Smooth muscle cell (in vitro differentiated cells): ENCODE results near the gene TGFBR3L. TPM values are rescaled to one million over a fixed set of nuclear protein-coding genes. Genes with fewer than 3 reads are reported as not detected.

Source experiments
- DNase-seq: peaks from one replicate; lab custom pipeline; 2025; ENCODE audit not compliant: unreplicated experiment; lab: John Stamatoyannopoulos, UW
- H2AFZ ChIP-seq: fragments of 200-600 bp; sonication (generic); 2 replicates; pipeline ENCODE4 v1.6.0; 2016; ENCODE audit warnings: antibody characterized with exemption, low read depth, mild to moderate bottlenecking
- H3F3A ChIP-seq: fragments of 200-600 bp; sonication (generic); 2 replicates; pipeline ENCODE4 v1.6.0; 2017; ENCODE audit warnings: antibody characterized with exemption, low read depth
- H3K27ac ChIP-seq: fragments of 200-600 bp; sonication (generic); 2 replicates; pipeline ENCODE4 v1.5.1; 2016; ENCODE audit warnings: low read depth, mild to moderate bottlenecking
- H3K27me3 ChIP-seq: fragments of 200-600 bp; sonication (generic); 2 replicates; pipeline ENCODE4 v1.6.1; 2016; ENCODE audit warnings: low read depth, mild to moderate bottlenecking
- H3K36me3 ChIP-seq: fragments of 200-600 bp; sonication (generic); 2 replicates; pipeline ENCODE4 v1.5.1; 2016; ENCODE audit warnings: low read depth
- H3K4me1 ChIP-seq: fragments of 200-600 bp; sonication (generic); 2 replicates; pipeline ENCODE4 v1.5.1; 2016; ENCODE audit warnings: low read depth
- H3K4me2 ChIP-seq: fragments of 200-600 bp; sonication (generic); 2 replicates; pipeline ENCODE4 v1.6.0; 2016; ENCODE audit warnings: mild to moderate bottlenecking
- H3K4me3 ChIP-seq: fragments of 200-600 bp; sonication (generic); 2 replicates; pipeline ENCODE4 v1.5.1; 2016; ENCODE audit warnings: mild to moderate bottlenecking
- H3K79me2 ChIP-seq: fragments of 200-600 bp; sonication (generic); 2 replicates; pipeline ENCODE4 v1.6.0; 2016; ENCODE audit warnings: low read depth, mild to moderate bottlenecking
- H3K9ac ChIP-seq: fragments of 200-600 bp; sonication (generic); 2 replicates; pipeline ENCODE4 v1.6.0; 2016; ENCODE audit warnings: low read depth
- H3K9me3 ChIP-seq: fragments of 200-600 bp; sonication (generic); replicated peaks from 2 replicates; pipeline ENCODE4 v1.5.1; 2016; ENCODE audit warnings: low read depth
- H4K20me1 ChIP-seq: fragments of 200-600 bp; sonication (generic); 2 replicates; pipeline ENCODE4 v1.6.0; 2016; ENCODE audit warnings: low read depth
- CTCF ChIP-seq: fragments of 200-600 bp; sonication (generic); IDR thresholded peaks from 2 replicates; pipeline ENCODE4 v1.5.1; 2017; ENCODE audit warnings: borderline replicate concordance, mild to moderate bottlenecking, antibody characterized with exemption; ENCODE audit not compliant: insufficient read depth, poor library complexity, severe bottlenecking
- WGBS: methylation state at CpG from one replicate; pipeline ENCODE4 v1.1.7; 2016; ENCODE audit warnings: low lambda C conversion rate; 5-methylcytosine and 5-hydroxymethylcytosine counted together
- polyA plus RNA-seq: library from polyadenylated mRNA; unstranded; fragments of >200 nt; fragmentation: Nextera tagmentation; extraction: Ambion mirVana; gene quantifications from 2 replicates; pipeline ENCODE4 v1.2.1, GENCODE V29; 2016
- total RNA-seq: library from RNA; depleted of rRNA; stranded (reverse); fragments of >200 nt; gene quantifications from 2 replicates; pipeline ENCODE4 v1.2.3, GENCODE V29; 2014

The TGFBR3L gene
- total and polyA plus RNA-seq, 2 experiments from 2014 or later, result 20.7 to 46.6 TPM

GRCh38 chr19:7918615-7919421, 4.2 kb downstream of the TGFBR3L start:
- Histone ChIP-seq H3K4me1 (peaks cover 15% of the 10 kb centered on the region), H3K9me3 (no peaks in the 10 kb centered on the region), H3K4me3 (no peak overlapping the region), H3F3A (peaks cover 7% of the 10 kb centered on the region), H4K20me1 (peaks cover 6% of the 10 kb centered on the region), H2AFZ (no peak overlapping the region), H3K27ac (no peak overlapping the region), H3K36me3 (no peaks in the 10 kb centered on the region), H3K4me2 (peak overlapping the region; percentile 98), H3K27me3 (no peaks in the 10 kb centered on the region), H3K79me2 (no peaks in the 10 kb centered on the region), H3K9ac (no peak overlapping the region)
- no peak for TF ChIP-seq CTCF
- WGBS, result 92% methylated on average over 36 of the region's 42 CpGs
- DNase-seq, result no peak

- Histone ChIP-seq H3K27me3 (no peaks in the 10 kb centered on the region), H4K20me1 (peaks cover 10% of the 10 kb centered on the region), H3K4me3 (peak within 1 kb of the TSS; percentile 94), H3K79me2 (no peaks in the 10 kb centered on the region), H3K27ac (peak within 1 kb of the TSS; percentile 56), H3K9me3 (no peaks in the 10 kb centered on the region), H3F3A (peaks cover 7% of the 10 kb centered on the region), H3K9ac (peak within 1 kb of the TSS; percentile 48), H3K36me3 (no peaks in the 10 kb centered on the region), H3K4me2 (peak within 1 kb of the TSS; percentile 89), H2AFZ (peak within 1 kb of the TSS; percentile 34), H3K4me1 (peaks cover 15% of the 10 kb centered on the region)
- TF ChIP-seq CTCF, result peak; percentile 12
- 19% methylated on average over 61 of the region's 62 CpGs for WGBS
- peak; percentile 99 for DNase-seq
Measured at GRCh38 chr19:7919610-7920518, 5.2 kb downstream of the TGFBR3L start, which contains the start of gene SNAPC2. TSS of gene SNAPC2 (plus strand) at chr19:7920338. CDS start at chr19:7920367, 29 bp downstream.

- H3K79me2 ChIP-seq, result no peaks in the 10 kb centered on the region
- peak; percentile 99 for DNase-seq
- peak overlapping the region; percentile 89 for H3K4me2 ChIP-seq
- no peaks in the 10 kb centered on the region for H3K36me3 ChIP-seq
- H3F3A ChIP-seq, result peaks cover 7% of the 10 kb centered on the region
- peaks cover 10% of the 10 kb centered on the region for H4K20me1 ChIP-seq
- H3K4me3 ChIP-seq, result peak overlapping the region; percentile 94
- H3K27me3 ChIP-seq, result no peaks in the 10 kb centered on the region
- no peak for TF ChIP-seq CTCF
- peak overlapping the region; percentile 56 for H3K27ac ChIP-seq
- H3K4me1 ChIP-seq, result peaks cover 14% of the 10 kb centered on the region
- no peaks in the 10 kb centered on the region for H3K9me3 ChIP-seq
- whole genome bisulfite sequencing, result 6% methylated on average over 28 of the region's 62 CpGs
- peak overlapping the region; percentile 48 for H3K9ac ChIP-seq
- H2AFZ ChIP-seq, result no peak overlapping the region
Measured at GRCh38 chr19:7920519-7921301, 6.1 kb downstream of the TGFBR3L start.
